Mesenchymal stem cell (in vitro differentiated cells and primary cell): ENCODE data around the gene BCKDHA.
A peak's percentile ranks its signal among the peaks of the same experiment; 100 is the strongest.

Experiments used
- DNase-seq: peaks from one replicate; pipeline ENCODE4 v3.0.0-alpha.2; 2013
- H2AFZ ChIP-seq: one replicate; pipeline ENCODE4 v1.6.1; 2013; ENCODE audit warnings: low read depth, mild to moderate bottlenecking, control low read depth, inconsistent platforms, low read length, moderate library complexity
- H2AK5ac ChIP-seq: 2 replicates; pipeline ENCODE4 v1.6.1; 2013; ENCODE audit warnings: low read length, moderate library complexity, mild to moderate bottlenecking, inconsistent platforms; ENCODE audit not compliant: severe bottlenecking
- H2BK120ac ChIP-seq: one replicate; pipeline ENCODE4 v1.6.1; 2013; ENCODE audit warnings: low read depth, mild to moderate bottlenecking, inconsistent platforms, low read length, moderate library complexity
- H2BK12ac ChIP-seq, 2 experiments: one replicate each; pipeline ENCODE4 v1.6.1; 2013; ENCODE audit warnings: inconsistent platforms in 2 of 2, low read length in 2 of 2, mild to moderate bottlenecking in 2 of 2, moderate library complexity in 2 of 2, control low read depth in 1 of 2
- H2BK15ac ChIP-seq: one replicate; pipeline ENCODE4 v1.6.1; 2013; ENCODE audit warnings: mild to moderate bottlenecking, low read depth, inconsistent platforms; ENCODE audit not compliant: poor library complexity, severe bottlenecking
- H2BK5ac ChIP-seq: 2 replicates; pipeline ENCODE4 v1.6.1; 2013; ENCODE audit warnings: low read depth, mild to moderate bottlenecking, low read length, control low read depth, inconsistent platforms; ENCODE audit not compliant: poor library complexity, severe bottlenecking
- H3K14ac ChIP-seq, 2 experiments: one replicate each; pipeline ENCODE4 v1.6.1; 2013; ENCODE audit warnings: inconsistent platforms in 2 of 2, low read length in 2 of 2, control low read depth in 1 of 2, mild to moderate bottlenecking in 1 of 2, moderate library complexity in 1 of 2
- H3K18ac ChIP-seq, 2 experiments: one replicate each; pipeline ENCODE4 v1.6.1; 2013; ENCODE audit warnings: inconsistent platforms in 2 of 2, low read length in 2 of 2, control low read depth in 1 of 2, low read depth in 1 of 2, mild to moderate bottlenecking in 1 of 2
- H3K23ac ChIP-seq, 2 experiments: one replicate each; pipeline ENCODE4 v1.6.1; 2013; ENCODE audit warnings: inconsistent platforms in 2 of 2, low read length in 2 of 2, mild to moderate bottlenecking in 2 of 2, moderate library complexity in 2 of 2, control low read depth in 1 of 2
- H3K27ac ChIP-seq: 2 replicates; pipeline ENCODE4 v1.5.1; 2013; ENCODE audit warnings: mild to moderate bottlenecking, moderate library complexity, low read length, control low read depth, inconsistent platforms; ENCODE audit not compliant: poor library complexity, severe bottlenecking
- H3K27me3 ChIP-seq, 2 experiments: 2 replicates each; pipeline versions ENCODE4 v1.6.1 to v1.7.0; 2013; ENCODE audit warnings: low read length in 2 of 2, mild to moderate bottlenecking in 2 of 2, moderate library complexity in 2 of 2, control low read depth in 1 of 2, inconsistent platforms in 1 of 2; ENCODE audit not compliant: control insufficient read depth in 1 of 2, insufficient read depth in 1 of 2
- H3K36me3 ChIP-seq, 2 experiments: 2 replicates each; pipeline versions ENCODE4 v1.6.1 to v1.7.0; 2013; ENCODE audit warnings: low read length in 2 of 2, control low read depth in 1 of 2, inconsistent platforms in 1 of 2, low read depth in 1 of 2, mild to moderate bottlenecking in 1 of 2; ENCODE audit not compliant: insufficient read depth in 2 of 2, control insufficient read depth in 1 of 2
- H3K4ac ChIP-seq, 2 experiments: one replicate each; pipeline ENCODE4 v1.6.1; 2013; ENCODE audit warnings: inconsistent platforms in 2 of 2, low read length in 2 of 2, mild to moderate bottlenecking in 2 of 2, moderate library complexity in 2 of 2, control low read depth in 1 of 2, low read depth in 1 of 2
- H3K4me1 ChIP-seq: 2 replicates; pipeline ENCODE4 v1.6.1; 2013; ENCODE audit warnings: low read depth, low read length, control low read depth; ENCODE audit not compliant: control insufficient read depth, insufficient read depth
- H3K4me2 ChIP-seq: 2 replicates; pipeline ENCODE4 v1.6.1; 2013; ENCODE audit warnings: low read length, mild to moderate bottlenecking, inconsistent platforms; ENCODE audit not compliant: poor library complexity, severe bottlenecking
- H3K4me3 ChIP-seq, 2 experiments: 2 replicates each; pipeline versions ENCODE4 v1.5.1 to v1.7.0; 2013; ENCODE audit warnings: low read length in 2 of 2, mild to moderate bottlenecking in 2 of 2, control low read depth in 1 of 2, low read depth in 1 of 2; ENCODE audit not compliant: insufficient read depth in 1 of 2
- H3K79me1 ChIP-seq: replicated peaks from 2 replicates; pipeline ENCODE4 v1.6.1; 2013; ENCODE audit warnings: mild to moderate bottlenecking, control low read depth, low read length, inconsistent platforms; ENCODE audit not compliant: poor library complexity, severe bottlenecking
- H3K9ac ChIP-seq: 2 replicates; pipeline ENCODE4 v1.7.0; 2013; ENCODE audit warnings: mild to moderate bottlenecking, low read length, moderate library complexity
- H3K9me3 ChIP-seq: 2 replicates; pipeline ENCODE4 v1.7.0; 2013; ENCODE audit warnings: mild to moderate bottlenecking, low read length; ENCODE audit not compliant: control insufficient read depth
- H4K8ac ChIP-seq: one replicate; pipeline ENCODE4 v1.6.1; 2013; ENCODE audit warnings: inconsistent platforms, mild to moderate bottlenecking, low read length, moderate library complexity
- H4K91ac ChIP-seq: one replicate; pipeline ENCODE4 v1.6.1; 2013; ENCODE audit warnings: mild to moderate bottlenecking, low read length, inconsistent platforms
- WGBS: methylation state at CpG from one replicate; pipeline ENCODE4 v1.1.7; 2013; ENCODE audit warnings: mixed read lengths; 5-methylcytosine and 5-hydroxymethylcytosine counted together

The BCKDHA gene

DNA sequence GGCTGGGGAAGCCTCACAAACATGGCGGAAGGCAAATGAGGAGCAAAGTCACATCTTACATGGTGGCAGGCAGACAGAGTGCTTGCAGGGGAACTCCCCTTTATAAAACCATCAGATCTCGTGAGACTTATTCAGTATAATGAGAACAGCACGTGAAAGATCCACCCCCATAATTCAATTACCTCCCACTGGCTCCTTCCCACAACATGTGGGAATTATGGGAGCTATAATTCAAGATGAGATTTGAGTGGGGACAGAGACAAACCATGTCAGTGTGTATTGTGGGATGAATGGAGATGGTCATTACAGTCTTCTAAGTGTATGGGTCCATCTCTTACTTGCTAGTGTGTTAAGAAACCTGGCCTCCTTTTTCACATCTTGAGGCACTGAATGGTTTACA is 4.4 kb downstream of the BCKDHA start:
- WGBS = 100% methylated on average over 1 of the region's 3 CpGs

DNA sequence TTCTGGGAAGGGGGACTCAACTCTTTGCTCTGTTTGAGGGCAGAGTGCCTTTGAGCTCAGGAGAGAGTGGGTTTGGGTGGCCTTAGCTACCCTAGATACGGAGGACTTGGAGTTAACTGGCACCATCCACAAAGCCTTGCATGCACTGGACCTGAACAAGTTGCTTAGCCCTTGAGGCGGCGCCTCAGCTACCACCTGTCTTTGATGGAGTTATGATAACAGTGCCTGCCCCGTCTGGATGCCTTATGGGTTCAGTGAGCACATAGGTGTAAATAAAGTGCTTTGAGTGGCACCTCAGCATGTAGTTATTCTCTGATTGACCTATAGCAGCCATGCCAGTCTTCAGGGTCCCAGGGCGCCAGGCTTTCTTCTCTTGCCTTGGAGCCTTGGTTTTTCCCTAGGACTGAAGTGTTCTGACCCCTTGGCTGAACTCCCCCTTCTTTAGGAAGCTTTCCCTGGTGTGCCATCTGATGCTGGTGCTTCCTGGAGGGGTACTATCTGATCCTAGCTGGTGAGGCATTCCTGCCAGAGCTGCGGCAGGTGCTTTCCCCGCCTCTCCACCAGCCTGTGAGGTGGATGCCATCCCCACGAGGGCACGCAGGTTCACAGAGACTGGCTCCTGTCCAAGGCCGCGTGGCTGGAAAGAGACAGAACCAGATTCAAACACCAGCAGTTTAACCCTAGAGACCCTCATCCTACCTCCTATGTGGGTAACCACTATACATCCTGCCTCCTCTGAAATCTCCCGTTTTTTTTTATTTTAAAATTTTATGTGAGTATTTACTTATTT is 5.8 kb downstream of the BCKDHA start:
- Histone ChIP-seq H2BK12ac (no peak overlapping the region), H4K91ac (no peak overlapping the region), H3K36me3 (peaks cover 6 to 9% of the 10 kb centered on the region in 2 experiments), H2BK120ac (no peak overlapping the region), H3K14ac (no peak overlapping the region), H2AFZ (no peak overlapping the region), H3K4me2 (no peak overlapping the region), H3K4ac (no peak overlapping the region), H3K18ac (no peak overlapping the region), H3K23ac (no peak overlapping the region), H3K27ac (no peak overlapping the region), H3K9me3 (no peaks in the 10 kb centered on the region), H3K4me1 (peaks cover 12% of the 10 kb centered on the region), H2AK5ac (no peak overlapping the region), H2BK15ac (no peak overlapping the region), H3K79me1 (peaks cover 19% of the 10 kb centered on the region), H3K27me3 (no peaks in the 10 kb centered on the region), H3K4me3 (no peak overlapping the region), H4K8ac (no peak overlapping the region), H3K9ac (no peak overlapping the region), H2BK5ac (no peak overlapping the region)
- WGBS = 98% methylated on average over 11 of the region's 12 CpGs
- DNase-seq = no peak

More for the DNA sequence above, 4.4 kb downstream of the BCKDHA start:
- H3K9ac ChIP-seq = no peak overlapping the region
- no peak overlapping the region for H3K27ac ChIP-seq
- H3K4ac ChIP-seq = no peak overlapping the region
- no peak overlapping the region for H3K23ac ChIP-seq
- H4K91ac ChIP-seq = no peak overlapping the region
- no peak overlapping the region for H2AK5ac ChIP-seq
- H3K18ac ChIP-seq = no peak overlapping the region
- peaks cover 4% of the 10 kb centered on the region for H3K4me1 ChIP-seq
- no peak overlapping the region for H2AFZ ChIP-seq
- H3K14ac ChIP-seq = no peak overlapping the region
- peaks cover 25% of the 10 kb centered on the region for H3K79me1 ChIP-seq
- DNase-seq = no peak
- H2BK5ac ChIP-seq = no peak overlapping the region
- peaks cover 6 to 9% of the 10 kb centered on the region in 2 experiments for H3K36me3 ChIP-seq
- H2BK120ac ChIP-seq = no peak overlapping the region
- H3K4me3 ChIP-seq = no peak overlapping the region
- no peak overlapping the region for H4K8ac ChIP-seq
- no peak overlapping the region for H2BK12ac ChIP-seq
- H3K4me2 ChIP-seq = no peak overlapping the region
- no peaks in the 10 kb centered on the region for H3K27me3 ChIP-seq
- H2BK15ac ChIP-seq = no peak overlapping the region
- H3K9me3 ChIP-seq = no peaks in the 10 kb centered on the region

DNA sequence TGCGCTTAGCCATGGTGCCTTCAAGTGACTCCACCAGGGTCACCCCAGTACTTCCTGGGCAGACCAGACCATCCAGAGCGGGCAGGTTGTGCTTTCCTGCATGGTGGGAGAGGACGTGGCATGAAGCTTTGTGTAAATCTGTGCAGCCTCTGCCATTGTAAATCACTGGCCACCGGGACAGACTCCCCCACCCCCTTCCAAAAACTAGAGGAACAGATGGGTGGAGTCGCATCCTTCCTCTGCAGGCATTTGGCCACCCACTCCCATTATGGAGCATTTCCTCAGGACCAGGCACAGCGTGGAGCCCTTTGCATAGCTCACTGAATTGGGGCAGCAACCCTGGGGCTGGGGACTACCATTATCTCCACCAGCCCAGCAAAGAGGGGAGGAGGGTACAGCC is 8.2 kb downstream of the BCKDHA start:
- no peak overlapping the region for H2BK12ac ChIP-seq

DNA sequence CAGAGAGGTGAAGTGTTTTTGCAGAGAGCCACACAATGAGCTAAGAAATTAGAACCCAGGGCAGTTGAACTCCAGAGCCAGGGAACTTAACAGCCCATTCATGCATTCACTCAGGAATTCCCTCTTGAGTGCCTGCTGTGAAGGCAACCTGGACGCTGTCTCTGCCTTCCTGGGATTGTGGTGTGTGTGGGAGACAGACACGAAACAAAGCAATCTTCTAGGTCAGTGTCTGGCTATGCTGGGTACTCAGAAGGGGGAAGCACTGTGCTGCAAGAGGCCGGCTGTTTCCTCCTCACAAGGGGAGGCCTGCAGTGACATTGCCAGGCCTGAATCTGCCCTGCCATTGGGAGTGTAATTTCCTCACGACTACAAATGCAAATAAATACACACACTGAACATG is 9.7 kb downstream of the BCKDHA start:
- Histone ChIP-seq H3K4me2 (no peak overlapping the region), H2AFZ (no peak overlapping the region), H3K4me1 (peaks cover 20% of the 10 kb centered on the region), H2BK120ac (no peak overlapping the region), H2AK5ac (no peak overlapping the region), H3K36me3 (peaks cover 23 to 24% of the 10 kb centered on the region in 2 experiments), H3K4ac (no peak overlapping the region), H3K14ac (no peak overlapping the region), H3K18ac (no peak overlapping the region), H2BK15ac (no peak overlapping the region), H3K27ac (peak overlapping the region; percentile 86), H3K27me3 (no peaks in the 10 kb centered on the region), H3K4me3 (no peak overlapping the region), H3K9ac (no peak overlapping the region), H3K23ac (no peak overlapping the region), H2BK12ac (no peak overlapping the region), H4K91ac (no peak overlapping the region), H4K8ac (no peak overlapping the region), H3K9me3 (no peaks in the 10 kb centered on the region), H3K79me1 (peaks cover 15% of the 10 kb centered on the region), H2BK5ac (no peak overlapping the region)
- WGBS = 24% methylated on average over 4 of the region's 4 CpGs
- DNase-seq = no peak

More for the DNA sequence above, 8.2 kb downstream of the BCKDHA start:
- H3K36me3 ChIP-seq = peaks cover 11% of the 10 kb centered on the region in 2 experiments
- H2BK15ac ChIP-seq = no peak overlapping the region
- no peak overlapping the region for H3K27ac ChIP-seq
- no peak overlapping the region for H3K4me2 ChIP-seq
- no peaks in the 10 kb centered on the region for H3K9me3 ChIP-seq
- no peak overlapping the region for H3K9ac ChIP-seq
- H3K23ac ChIP-seq = no peak overlapping the region
- H2BK120ac ChIP-seq = no peak overlapping the region
- no peak overlapping the region for H2AFZ ChIP-seq
- H4K8ac ChIP-seq = no peak overlapping the region
- no peak overlapping the region for H3K4ac ChIP-seq
- H3K14ac ChIP-seq = no peak overlapping the region
- H3K4me1 ChIP-seq = peaks cover 20% of the 10 kb centered on the region
- H3K4me3 ChIP-seq = no peak overlapping the region
- no peak overlapping the region for H3K18ac ChIP-seq
- 90% methylated on average over 6 of the region's 6 CpGs for WGBS
- no peak overlapping the region for H4K91ac ChIP-seq
- peak overlapping the region; percentile 13 for H2AK5ac ChIP-seq
- no peak for DNase-seq
- no peaks in the 10 kb centered on the region for H3K27me3 ChIP-seq
- no peak overlapping the region for H2BK5ac ChIP-seq
- H3K79me1 ChIP-seq = peaks cover 16% of the 10 kb centered on the region
